Neural crest cell (in vitro differentiated cells): ENCODE measurements around the gene PIGN. TPM values are rescaled to one million over a fixed set of nuclear protein-coding genes. Genes with fewer than 3 reads are reported as not detected.

Source experiments
- DNase-seq: peaks from one replicate; pipeline ENCODE4 v3.0.0; 2021; ENCODE audit warnings: low read depth, mixed read lengths, low spot score
- H3K27ac Mint-ChIP-seq: one replicate; pipeline ENCODE4 v1.8.0; 2021; ENCODE audit warnings: mild to moderate bottlenecking, mixed read lengths; ENCODE audit not compliant: unreplicated experiment
- H3K27me3 Mint-ChIP-seq: 2 replicates; pipeline ENCODE4 v1.8.0; 2021; ENCODE audit warnings: low read depth, mild to moderate bottlenecking, mixed read lengths
- H3K36me3 Mint-ChIP-seq: 2 replicates; pipeline ENCODE4 v1.8.0; 2021; ENCODE audit warnings: low read depth, mild to moderate bottlenecking, mixed read lengths
- H3K4me1 Mint-ChIP-seq: 2 replicates; pipeline ENCODE4 v1.8.0; 2021; ENCODE audit warnings: mixed read lengths
- H3K4me3 Mint-ChIP-seq: one replicate; pipeline ENCODE4 v1.8.0; 2021; ENCODE audit warnings: mild to moderate bottlenecking, mixed read lengths
- H3K9me3 Mint-ChIP-seq: 2 replicates; pipeline ENCODE4 v1.8.0; 2021; ENCODE audit warnings: mixed read lengths
- long read RNA-seq: library from polyadenylated mRNA; unstranded; transcript quantifications from one replicate; pipeline ENCODE4 v2.0.0, GENCODE V29; 2020
- total RNA-seq: library from RNA; stranded (reverse); gene quantifications from 2 replicates; pipeline ENCODE4 v1.2.1, GENCODE V29; 2021
- TF ChIP-seq, protein P1 (sequence below): fragments of 200-600 bp; sonication (generic); conservative IDR thresholded peaks from 2 replicates; pipeline ENCODE4 v1.5.0; 2021; ENCODE audit warnings: antibody characterized with exemption, mild to moderate bottlenecking

The PIGN gene, protein sequence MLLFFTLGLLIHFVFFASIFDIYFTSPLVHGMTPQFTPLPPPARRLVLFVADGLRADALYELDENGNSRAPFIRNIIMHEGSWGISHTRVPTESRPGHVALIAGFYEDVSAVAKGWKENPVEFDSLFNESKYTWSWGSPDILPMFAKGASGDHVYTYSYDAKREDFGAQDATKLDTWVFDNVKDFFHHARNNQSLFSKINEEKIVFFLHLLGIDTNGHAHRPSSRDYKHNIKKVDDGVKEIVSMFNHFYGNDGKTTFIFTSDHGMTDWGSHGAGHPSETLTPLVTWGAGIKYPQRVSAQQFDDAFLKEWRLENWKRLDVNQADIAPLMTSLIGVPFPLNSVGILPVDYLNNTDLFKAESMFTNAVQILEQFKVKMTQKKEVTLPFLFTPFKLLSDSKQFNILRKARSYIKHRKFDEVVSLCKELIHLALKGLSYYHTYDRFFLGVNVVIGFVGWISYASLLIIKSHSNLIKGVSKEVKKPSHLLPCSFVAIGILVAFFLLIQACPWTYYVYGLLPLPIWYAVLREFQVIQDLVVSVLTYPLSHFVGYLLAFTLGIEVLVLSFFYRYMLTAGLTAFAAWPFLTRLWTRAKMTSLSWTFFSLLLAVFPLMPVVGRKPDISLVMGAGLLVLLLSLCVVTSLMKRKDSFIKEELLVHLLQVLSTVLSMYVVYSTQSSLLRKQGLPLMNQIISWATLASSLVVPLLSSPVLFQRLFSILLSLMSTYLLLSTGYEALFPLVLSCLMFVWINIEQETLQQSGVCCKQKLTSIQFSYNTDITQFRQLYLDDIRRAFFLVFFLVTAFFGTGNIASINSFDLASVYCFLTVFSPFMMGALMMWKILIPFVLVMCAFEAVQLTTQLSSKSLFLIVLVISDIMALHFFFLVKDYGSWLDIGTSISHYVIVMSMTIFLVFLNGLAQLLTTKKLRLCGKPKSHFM
- total RNA-seq = 23.2 and 24.1 TPM in 2 replicates
- long read RNA-seq, full-length matches to known transcripts = 13 of 20 reads
- long read RNA-seq, partial matches to known transcripts = 3 of 20 reads
- long read RNA-seq, other reads (novel, unspliced or antisense) = 4 of 20 reads

DNA sequence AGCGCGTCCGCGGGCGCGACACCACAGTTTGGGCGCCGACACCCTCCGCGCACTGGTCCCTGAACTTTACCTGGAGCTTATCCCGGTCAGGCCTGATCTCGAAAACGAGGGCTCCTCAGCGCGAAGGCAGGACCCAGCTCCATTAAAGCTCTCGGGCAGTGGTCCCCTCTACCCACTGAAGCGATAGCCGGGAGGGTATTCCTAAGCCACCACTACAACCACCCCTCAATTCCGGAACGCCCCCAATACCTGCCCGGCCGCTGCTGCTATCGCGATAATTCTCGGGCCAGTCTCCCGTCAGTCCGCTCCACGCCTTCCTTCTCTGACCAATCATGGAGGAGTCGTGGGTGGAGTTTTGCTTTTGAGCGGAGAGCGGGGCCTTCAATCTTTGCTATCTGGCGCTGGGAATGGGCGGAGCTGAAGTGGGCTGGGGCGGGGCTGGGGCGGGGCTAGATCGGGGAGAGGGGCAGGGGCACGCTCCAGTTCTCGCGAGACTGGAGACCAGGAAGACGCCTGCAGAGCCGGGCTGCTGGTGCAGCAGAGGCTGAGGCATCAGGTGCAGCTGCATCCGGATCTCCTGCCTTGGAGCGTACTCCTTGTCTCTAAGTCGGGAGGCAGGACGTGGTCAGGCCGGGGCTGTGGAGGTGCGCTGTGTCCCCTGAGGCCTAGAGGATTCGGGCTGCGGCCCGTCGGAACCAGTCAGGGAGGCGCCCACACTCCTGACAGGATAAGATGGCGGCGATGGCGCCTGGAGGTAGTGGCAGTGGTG is at the start of gene PIGN, which contains the start of gene RELCH:
TSS of gene PIGN (minus strand) at position 283 of the 769 bp plus-strand sequence. CDS start 25,703 bp downstream, outside the sequence.
TSS of gene RELCH (plus strand) at position 482 of the 769 bp plus-strand sequence. CDS start at position 733, 251 bp downstream.
- peaks cover 51% of the 10 kb centered on the region for H3K4me1 Mint-ChIP-seq
- peak within 1 kb of the TSS; percentile 98 for H3K27ac Mint-ChIP-seq
- peak within 1 kb of the TSS; percentile 95 for H3K4me3 Mint-ChIP-seq
- TF ChIP-seq, protein P1, sequence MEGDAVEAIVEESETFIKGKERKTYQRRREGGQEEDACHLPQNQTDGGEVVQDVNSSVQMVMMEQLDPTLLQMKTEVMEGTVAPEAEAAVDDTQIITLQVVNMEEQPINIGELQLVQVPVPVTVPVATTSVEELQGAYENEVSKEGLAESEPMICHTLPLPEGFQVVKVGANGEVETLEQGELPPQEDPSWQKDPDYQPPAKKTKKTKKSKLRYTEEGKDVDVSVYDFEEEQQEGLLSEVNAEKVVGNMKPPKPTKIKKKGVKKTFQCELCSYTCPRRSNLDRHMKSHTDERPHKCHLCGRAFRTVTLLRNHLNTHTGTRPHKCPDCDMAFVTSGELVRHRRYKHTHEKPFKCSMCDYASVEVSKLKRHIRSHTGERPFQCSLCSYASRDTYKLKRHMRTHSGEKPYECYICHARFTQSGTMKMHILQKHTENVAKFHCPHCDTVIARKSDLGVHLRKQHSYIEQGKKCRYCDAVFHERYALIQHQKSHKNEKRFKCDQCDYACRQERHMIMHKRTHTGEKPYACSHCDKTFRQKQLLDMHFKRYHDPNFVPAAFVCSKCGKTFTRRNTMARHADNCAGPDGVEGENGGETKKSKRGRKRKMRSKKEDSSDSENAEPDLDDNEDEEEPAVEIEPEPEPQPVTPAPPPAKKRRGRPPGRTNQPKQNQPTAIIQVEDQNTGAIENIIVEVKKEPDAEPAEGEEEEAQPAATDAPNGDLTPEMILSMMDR = no peak
- H3K9me3 Mint-ChIP-seq = peaks cover 2% of the 10 kb centered on the region
- peaks cover 9% of the 10 kb centered on the region for H3K36me3 Mint-ChIP-seq
- H3K27me3 Mint-ChIP-seq = no peaks in the 10 kb centered on the region
- peak; percentile 84 for DNase-seq

DNA sequence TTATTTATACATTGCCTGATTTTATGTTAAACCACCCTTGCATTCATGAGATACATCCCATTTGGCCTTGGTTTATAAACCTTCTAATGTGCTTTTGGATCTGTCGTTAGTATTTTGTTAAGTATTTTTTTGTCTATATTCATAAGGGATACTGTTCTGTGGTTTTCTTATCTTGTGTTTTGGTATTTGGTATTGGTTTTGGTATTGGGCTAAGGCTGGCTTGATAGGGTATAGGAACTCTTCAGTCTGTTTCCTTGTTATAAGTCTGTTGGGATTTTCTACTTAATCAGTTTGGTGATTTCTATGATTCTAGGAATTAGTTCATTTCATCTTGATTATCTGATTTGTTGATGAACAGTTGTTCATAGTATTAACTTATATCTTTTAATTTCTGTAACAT is 49.4 kb upstream of the PIGN start:
- H3K27me3 Mint-ChIP-seq = no peaks in the 10 kb centered on the region
- H3K4me3 Mint-ChIP-seq = no peak overlapping the region
- H3K4me1 Mint-ChIP-seq = no peaks in the 10 kb centered on the region
- TF ChIP-seq, protein P1 = no peak
- peaks cover 36% of the 10 kb centered on the region for H3K36me3 Mint-ChIP-seq
- no peak for DNase-seq
- peaks cover 7% of the 10 kb centered on the region for H3K9me3 Mint-ChIP-seq
- no peak overlapping the region for H3K27ac Mint-ChIP-seq

DNA sequence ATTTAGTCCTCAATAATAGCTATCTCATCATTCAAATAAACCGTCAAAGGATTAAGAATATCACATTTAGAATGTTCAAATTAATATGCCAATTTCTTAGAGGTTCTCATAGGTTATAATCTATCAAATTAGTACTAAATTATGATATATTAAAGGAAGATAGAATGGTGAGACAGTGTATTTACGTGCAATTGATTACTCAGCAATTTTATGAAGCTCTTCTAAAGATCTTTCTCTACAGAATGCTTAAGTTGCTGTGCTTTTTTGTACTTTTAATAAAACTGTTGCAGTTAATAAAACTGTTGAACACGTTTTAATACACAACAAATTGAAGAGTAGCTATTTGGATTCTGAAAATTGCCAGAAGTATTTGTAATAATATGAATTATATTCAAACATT is 39.2 kb upstream of the PIGN start:
- TF ChIP-seq, protein P1 = no peak
- DNase-seq = no peak
- H3K27me3 Mint-ChIP-seq = no peaks in the 10 kb centered on the region
- peaks cover 34% of the 10 kb centered on the region for H3K36me3 Mint-ChIP-seq
- H3K4me3 Mint-ChIP-seq = no peak overlapping the region
- peaks cover 4% of the 10 kb centered on the region for H3K9me3 Mint-ChIP-seq
- H3K4me1 Mint-ChIP-seq = no peaks in the 10 kb centered on the region
- H3K27ac Mint-ChIP-seq = no peak overlapping the region

DNA sequence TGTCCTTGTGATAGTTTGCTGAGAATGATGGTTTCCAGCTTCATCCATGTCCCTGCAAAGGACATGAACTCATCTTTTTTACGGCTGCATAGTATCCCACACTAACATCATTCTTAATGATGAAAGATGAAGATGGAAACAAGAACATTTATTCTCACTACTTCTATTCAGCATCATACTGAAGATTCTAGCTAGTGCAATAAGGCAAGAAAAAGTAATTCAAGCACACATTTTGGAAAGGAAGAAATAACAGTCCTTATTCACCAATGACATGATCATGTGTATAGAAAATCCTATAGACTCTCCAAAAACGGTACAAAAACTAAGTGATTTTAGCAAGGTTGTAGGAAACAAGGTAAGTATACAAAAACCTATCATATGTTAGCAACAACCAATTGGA is 37.4 kb upstream of the PIGN start:
- Mint-ChIP-seq H3K27ac (no peak overlapping the region), H3K4me3 (no peak overlapping the region), H3K4me1 (no peaks in the 10 kb centered on the region), H3K27me3 (no peaks in the 10 kb centered on the region), H3K9me3 (peaks cover 4% of the 10 kb centered on the region), H3K36me3 (peaks cover 28% of the 10 kb centered on the region)
- no peak for DNase-seq
- TF ChIP-seq, protein P1 = no peak

DNA sequence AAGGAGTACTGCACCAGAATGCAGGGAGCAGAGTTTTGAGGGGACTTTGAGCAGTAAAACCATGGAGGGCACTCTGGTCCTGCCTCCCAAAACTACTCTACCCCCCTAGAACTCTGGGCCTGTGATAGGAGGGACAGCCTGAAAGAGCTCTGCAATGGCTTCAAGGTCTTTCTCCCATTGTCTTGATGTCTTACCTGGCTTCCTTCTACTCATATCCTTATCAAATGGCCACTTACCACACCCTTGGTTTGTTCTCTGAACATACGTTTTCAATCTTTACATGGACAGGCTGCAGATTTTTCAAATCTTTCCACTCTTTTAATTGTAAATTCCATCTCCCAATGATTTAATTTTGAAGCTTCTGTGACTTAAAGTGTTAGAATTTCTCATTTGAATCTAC is 27.9 kb upstream of the PIGN start:
- Mint-ChIP-seq H3K27ac (no peak overlapping the region), H3K4me3 (no peak overlapping the region), H3K4me1 (no peaks in the 10 kb centered on the region), H3K9me3 (no peaks in the 10 kb centered on the region), H3K36me3 (peaks cover 19% of the 10 kb centered on the region), H3K27me3 (no peaks in the 10 kb centered on the region)
- TF ChIP-seq, protein P1 = no peak
- DNase-seq = no peak
